Activated naive CD4-positive, alpha-beta T cell treated with anti-CD3 and anti-CD28 coated beads for 36 hours (primary cell): ENCODE measurements around the gene NCLN. TPM values are rescaled to one million over a fixed set of nuclear protein-coding genes. Genes with fewer than 3 reads are reported as not detected.
"Not testable (repeated sequence)": the region's sequence is repeated elsewhere in the genome, so short reads cannot be mapped to it uniquely, and the experiment has no call there.

Source experiments
- CTCF ChIA-PET: fragments of 350-600 bp; sonication (Branson Sonifier 250); formaldehyde crosslinking; loops from one replicate; lab custom pipeline; 2021; ENCODE audit warnings: antibody characterized with exemption; lab: Charles Lee
- DNase-seq: peaks from one replicate; pipeline ENCODE4 v3.0.0-alpha.2; 2020
- H3K27ac Mint-ChIP-seq: one replicate; pipeline ENCODE4 v1.8.0; 2021; ENCODE audit warnings: mild to moderate bottlenecking, mixed read lengths
- H3K27me3 Mint-ChIP-seq: one replicate; pipeline ENCODE4 v1.8.0; 2021; ENCODE audit warnings: low read depth, mixed read lengths
- H3K36me3 Mint-ChIP-seq: one replicate; pipeline ENCODE4 v1.8.0; 2021; ENCODE audit warnings: low read depth, mixed read lengths
- H3K4me1 Mint-ChIP-seq: one replicate; pipeline ENCODE4 v1.8.0; 2021; ENCODE audit warnings: low read depth, mixed read lengths
- H3K4me3 Mint-ChIP-seq: one replicate; pipeline ENCODE4 v1.8.0; 2021; ENCODE audit warnings: mild to moderate bottlenecking, moderate library complexity, mixed read lengths
- H3K9me3 Mint-ChIP-seq: one replicate; pipeline ENCODE4 v1.8.0; 2021; ENCODE audit warnings: mixed read lengths
- intact Hi-C: fragments of 100-400 bp; cut with micrococcal nuclease; formaldehyde crosslinking; loops from one replicate; pipeline ENCODE4 v1.15.1; 2023
- total RNA-seq, 2 experiments: library from RNA; stranded (reverse); gene quantifications; one replicate each; pipeline ENCODE4 v1.2.3, GENCODE V29; 2021

Gene NCLN
- total RNA-seq, 2 experiments from 2014 or later, result 38.4 to 42.9 TPM

DNA sequence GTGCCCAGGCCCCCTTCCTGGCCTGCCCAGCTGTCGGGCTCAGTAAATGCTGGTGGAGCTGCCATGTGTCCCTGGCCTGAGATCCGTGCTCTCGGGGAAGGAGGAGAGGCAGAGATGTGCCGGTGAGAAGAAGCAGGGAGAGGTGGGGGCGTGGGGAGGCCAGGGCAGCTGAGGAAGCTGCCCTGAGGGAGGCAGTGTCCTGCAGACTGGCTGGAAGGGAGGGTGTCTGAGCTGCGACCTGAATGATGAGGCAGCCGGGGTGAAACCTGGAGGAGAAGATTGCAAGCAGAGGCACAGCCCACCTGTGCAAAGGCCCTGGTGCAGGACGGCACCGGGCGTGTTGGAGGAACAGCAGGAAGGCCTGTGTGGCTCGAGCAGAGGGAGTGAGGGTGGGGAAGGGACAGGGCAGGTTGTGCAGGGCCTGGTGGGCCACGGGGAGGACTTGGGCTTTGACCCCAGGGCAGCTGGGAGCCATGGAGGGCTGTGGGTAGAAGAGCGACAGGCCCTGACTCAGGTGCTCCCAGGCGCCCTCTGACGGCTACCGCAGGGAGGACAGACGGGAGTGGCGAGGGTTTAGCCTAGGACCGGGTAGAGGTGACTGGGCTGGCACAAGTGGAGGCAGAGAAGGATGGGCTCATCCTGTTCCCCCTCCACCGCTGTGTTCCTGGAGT, 24.8 kb downstream of the NCLN start:
- Mint-ChIP-seq H3K36me3 (no peaks in the 10 kb centered on the region), H3K27ac (no peak overlapping the region), H3K4me1 (no peaks in the 10 kb centered on the region), H3K9me3 (no peaks in the 10 kb centered on the region), H3K27me3 (no peaks in the 10 kb centered on the region), H3K4me3 (no peak overlapping the region)
- CTCF ChIA-PET, result interaction anchor here (0.9 to 1.3 kb wide), 2 partner anchors 19 to 229 kb away, joined by 3 read pairs; no protein-coding TSS in a partner anchor
- intact Hi-C loops, result no loop called here
- DNase-seq, result peak; percentile 83

DNA sequence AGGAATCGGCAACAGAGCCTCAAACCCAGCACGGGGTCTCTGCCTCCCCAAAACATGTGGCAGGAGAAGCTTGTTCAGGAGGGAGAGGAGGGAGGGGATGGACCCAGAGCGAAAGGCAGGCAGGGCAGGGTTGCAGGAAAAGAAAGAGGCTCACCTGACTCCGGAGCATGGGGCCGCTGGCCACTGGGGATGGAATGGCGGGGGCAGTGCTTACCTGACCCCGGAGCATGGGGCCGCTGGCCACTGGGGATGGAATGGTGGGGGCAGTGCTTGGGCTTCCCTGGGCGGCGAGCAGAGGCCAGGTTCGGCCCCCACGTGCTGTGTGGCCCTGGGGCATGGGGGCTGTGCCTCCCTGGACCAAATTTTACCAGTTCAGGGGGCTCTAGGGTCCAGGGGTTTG, 25.5 kb downstream of the NCLN start:
- H3K4me3 Mint-ChIP-seq, result no peak overlapping the region
- CTCF ChIA-PET, result interaction anchor here (1.3 kb wide), 1 partner anchor 18 kb away, joined by 3 read pairs; no protein-coding TSS in a partner anchor
- H3K27me3 Mint-ChIP-seq, result no peaks in the 10 kb centered on the region
- no peaks in the 10 kb centered on the region for H3K9me3 Mint-ChIP-seq
- no peak overlapping the region for H3K27ac Mint-ChIP-seq
- no peak for DNase-seq
- intact Hi-C loops, result no loop called here
- no peaks in the 10 kb centered on the region for H3K4me1 Mint-ChIP-seq
- H3K36me3 Mint-ChIP-seq, result no peaks in the 10 kb centered on the region

DNA sequence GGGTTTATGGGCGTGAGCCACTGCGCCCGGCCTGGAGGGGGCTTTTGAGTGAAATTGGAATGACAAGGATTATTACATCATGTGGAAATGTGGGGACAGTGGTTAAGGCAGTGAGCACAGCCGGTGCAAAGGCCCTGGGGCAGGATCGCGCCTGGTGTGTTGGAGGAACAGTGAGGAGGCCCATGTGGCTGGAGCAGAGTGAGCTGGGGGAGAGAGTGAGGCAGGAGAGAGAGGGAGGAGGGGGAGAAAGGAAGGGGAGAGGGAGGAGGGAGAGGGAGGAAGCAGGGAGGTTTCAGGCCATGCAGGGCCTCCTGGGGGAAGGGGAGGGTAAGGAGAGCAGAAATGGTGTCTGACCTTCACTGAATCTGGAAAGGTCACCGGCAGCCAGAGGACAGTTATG, 27.4 kb downstream of the NCLN start:
- intact Hi-C loops, result no loop called here
- Mint-ChIP-seq H3K4me3 (no peak overlapping the region), H3K27me3 (no peaks in the 10 kb centered on the region), H3K4me1 (no peaks in the 10 kb centered on the region), H3K36me3 (peaks cover 4% of the 10 kb centered on the region), H3K9me3 (no peaks in the 10 kb centered on the region), H3K27ac (no peak overlapping the region)
- DNase-seq, result no peak
- CTCF ChIA-PET, result no interaction called here

DNA sequence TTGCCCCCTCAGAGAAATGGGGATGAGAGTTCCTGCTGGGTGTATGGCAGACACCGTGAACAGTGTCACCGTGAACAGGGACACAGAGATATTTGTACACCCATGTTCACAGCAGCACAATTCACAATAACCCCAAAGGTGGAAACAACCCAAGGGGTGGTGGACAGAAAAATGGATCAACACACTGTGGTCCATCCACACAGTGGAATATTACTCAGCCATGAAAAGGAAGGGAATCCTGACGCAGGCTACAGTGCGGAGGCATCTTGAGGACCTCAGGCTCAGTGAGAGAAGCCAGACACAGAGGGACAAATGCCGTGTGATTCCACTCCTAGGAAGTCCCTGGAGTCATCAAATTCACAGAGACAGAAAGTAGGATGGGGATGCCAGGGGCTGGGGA, 31.1 kb downstream of the NCLN start:
- Mint-ChIP-seq H3K4me3 (no peak overlapping the region), H3K9me3 (no peaks in the 10 kb centered on the region), H3K27me3 (no peaks in the 10 kb centered on the region), H3K36me3 (peaks cover 4% of the 10 kb centered on the region), H3K4me1 (no peaks in the 10 kb centered on the region), H3K27ac (no peak overlapping the region)
- intact Hi-C loops, result no loop called here
- CTCF ChIA-PET, result no interaction called here
- no peak for DNase-seq

DNA sequence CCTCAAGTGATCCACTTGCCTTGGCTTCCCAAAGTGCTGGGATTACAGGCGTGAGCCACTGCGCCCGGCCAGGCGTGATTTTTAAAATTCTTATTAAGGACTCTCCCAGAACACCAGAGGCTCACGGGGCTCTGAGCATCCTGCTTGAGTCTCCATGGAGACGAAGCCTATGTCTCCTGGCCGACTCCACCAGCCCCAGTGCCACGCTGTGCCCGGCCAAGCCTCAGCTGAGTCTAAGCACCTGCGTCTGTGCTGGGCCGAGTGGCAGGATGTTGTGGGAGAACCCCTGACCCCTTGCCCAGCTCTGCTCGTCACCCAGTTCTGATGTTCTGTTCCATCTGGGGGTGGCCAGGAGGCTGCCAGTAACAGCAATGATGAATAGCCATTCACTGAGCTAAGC, 34.8 kb downstream of the NCLN start:
- Mint-ChIP-seq H3K27ac (no peak overlapping the region), H3K27me3 (peaks cover 5% of the 10 kb centered on the region), H3K36me3 (peaks cover 4% of the 10 kb centered on the region), H3K4me1 (no peaks in the 10 kb centered on the region), H3K4me3 (no peak overlapping the region), H3K9me3 (no peaks in the 10 kb centered on the region)
- CTCF ChIA-PET, result no interaction called here
- intact Hi-C loops, result no loop called here
- no peak for DNase-seq

DNA sequence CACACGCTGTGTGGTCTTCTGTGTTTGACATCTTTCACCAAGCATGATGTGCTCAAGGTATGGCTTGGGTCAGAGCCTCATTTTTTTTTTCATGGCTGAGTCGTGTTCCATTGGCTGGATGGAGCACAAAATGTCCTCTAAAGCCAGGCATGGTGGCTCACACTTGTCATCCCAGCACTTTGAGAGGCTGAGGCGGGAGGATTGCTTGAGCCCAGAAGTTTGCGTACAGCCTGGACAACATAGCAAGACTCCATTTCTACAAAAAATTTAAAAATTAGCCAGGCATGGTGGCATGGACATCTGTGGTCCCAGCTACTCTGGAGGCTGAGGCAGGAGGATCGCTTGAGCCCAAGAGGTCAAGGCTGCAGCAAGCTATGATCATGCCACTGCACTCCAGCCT, 35.8 kb downstream of the NCLN start:
- H3K36me3 Mint-ChIP-seq, H3K9me3 Mint-ChIP-seq, intact Hi-C loops, DNase-seq, H3K27ac Mint-ChIP-seq, H3K4me1 Mint-ChIP-seq, H3K4me3 Mint-ChIP-seq: not testable (repeated sequence)
- CTCF ChIA-PET, result interaction anchor here (0.5 to 0.7 kb wide), 3 partner anchors 94 to 1949 kb away, joined by 3 to 4 read pairs (median 4); no protein-coding TSS in a partner anchor
- peaks cover 11% of the 10 kb centered on the region for H3K27me3 Mint-ChIP-seq

DNA sequence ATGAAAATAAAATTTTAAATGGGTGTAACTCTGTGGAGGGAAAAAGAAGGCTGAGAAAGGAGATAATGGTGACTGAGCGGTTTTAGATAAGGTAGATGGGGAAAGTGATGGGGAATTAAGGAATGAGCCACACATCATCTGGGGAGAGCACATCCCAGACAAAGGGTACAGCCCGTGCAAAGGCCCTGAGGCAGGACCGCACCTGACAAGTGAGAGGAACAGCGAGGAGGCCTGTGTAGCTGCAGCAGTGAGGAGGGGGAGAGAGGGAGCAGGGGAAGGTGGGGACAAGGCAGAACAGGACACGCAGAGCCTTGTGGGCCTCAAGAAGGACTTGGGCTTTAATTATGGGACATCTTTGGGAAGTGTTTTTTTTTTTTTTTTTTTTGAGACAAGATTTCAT, 37.0 kb downstream of the NCLN start:
- Mint-ChIP-seq H3K4me1 (no peaks in the 10 kb centered on the region), H3K36me3 (no peaks in the 10 kb centered on the region), H3K27me3 (peaks cover 23% of the 10 kb centered on the region), H3K9me3 (no peaks in the 10 kb centered on the region), H3K27ac (no peak overlapping the region), H3K4me3 (no peak overlapping the region)
- intact Hi-C loops, result no loop called here
- DNase-seq, result no peak
- CTCF ChIA-PET, result interaction anchor here (0.6 to 0.7 kb wide), 2 partner anchors 9 to 326 kb away, joined by 3 read pairs; no protein-coding TSS in a partner anchor

DNA sequence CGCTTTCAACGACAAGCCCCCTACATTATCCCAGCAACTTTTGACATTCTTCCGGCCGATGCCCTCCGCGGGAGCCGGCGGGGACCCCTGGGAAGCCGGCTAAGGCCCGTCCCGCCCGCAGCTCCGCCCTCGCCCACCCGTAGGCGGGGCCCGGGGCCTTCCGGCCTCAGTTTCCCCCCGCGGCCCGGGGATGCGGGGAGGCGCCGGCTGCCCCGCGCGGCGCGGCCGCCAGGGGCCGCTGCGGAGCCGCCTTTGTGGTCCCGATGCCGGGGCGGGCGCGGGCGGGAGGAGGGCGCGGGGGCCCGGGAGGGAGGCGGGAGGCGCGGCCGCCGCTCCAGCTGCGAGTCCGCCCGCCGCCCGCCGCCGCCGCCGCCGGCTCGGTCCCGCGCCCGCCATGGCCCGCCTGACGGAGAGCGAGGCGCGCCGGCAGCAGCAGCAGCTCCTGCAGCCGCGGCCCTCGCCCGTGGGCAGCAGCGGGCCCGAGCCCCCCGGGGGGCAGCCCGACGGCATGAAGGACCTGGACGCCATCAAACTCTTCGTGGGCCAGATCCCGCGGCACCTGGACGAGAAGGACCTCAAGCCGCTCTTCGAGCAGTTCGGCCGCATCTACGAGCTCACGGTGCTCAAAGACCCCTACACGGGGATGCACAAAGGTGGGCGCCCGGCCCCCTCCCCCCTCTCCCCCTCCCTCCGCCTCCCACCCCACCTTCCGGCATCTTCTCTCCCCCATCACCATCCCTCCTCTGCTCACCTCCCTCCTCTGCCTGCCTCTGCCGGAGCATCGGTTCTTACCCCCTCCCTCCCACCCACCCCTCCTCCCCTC, 38.8 kb downstream of the NCLN start, which contains the start of gene CELF5:
CELF5 (plus strand) TSS at position 316 of the 823 bp plus-strand sequence; CDS start at position 395, 79 bp downstream.
- Mint-ChIP-seq H3K27ac (no peak within 1 kb of the TSS), H3K4me3 (no peak within 1 kb of the TSS), H3K9me3 (no peaks in the 10 kb centered on the region), H3K36me3 (no peaks in the 10 kb centered on the region), H3K4me1 (no peaks in the 10 kb centered on the region), H3K27me3 (peaks cover 35% of the 10 kb centered on the region)
- CTCF ChIA-PET, result interaction anchor here (0.5 to 1.3 kb wide), 4 partner anchors 26 to 119 kb away, joined by 3 to 4 read pairs (median 3); no protein-coding TSS in a partner anchor
- DNase-seq, result peak; percentile 55
- intact Hi-C loops, result no loop called here

DNA sequence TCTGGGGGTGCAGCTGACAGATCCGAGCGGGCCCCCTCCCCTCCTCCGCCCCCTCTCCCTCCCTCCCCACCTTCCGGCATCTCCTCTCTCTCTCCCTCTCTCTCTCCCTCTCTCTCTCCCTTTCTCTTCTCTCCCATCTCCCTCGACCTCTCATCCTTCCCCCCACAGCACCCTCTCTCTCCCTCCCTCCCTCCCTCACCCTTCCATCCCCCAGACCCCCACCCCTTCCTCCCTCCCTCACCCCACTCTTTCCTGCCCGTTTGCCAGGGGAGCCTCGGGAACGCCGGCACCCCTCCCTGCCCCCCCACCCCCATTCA, 39.4 kb downstream of the NCLN start:
- no peak overlapping the region for H3K27ac Mint-ChIP-seq
- DNase-seq, result no peak
- no peak overlapping the region for H3K4me3 Mint-ChIP-seq
- no peaks in the 10 kb centered on the region for H3K36me3 Mint-ChIP-seq
- H3K27me3 Mint-ChIP-seq, result peaks cover 36% of the 10 kb centered on the region
- H3K4me1 Mint-ChIP-seq, result no peaks in the 10 kb centered on the region
- CTCF ChIA-PET, result interaction anchor here (0.5 to 1.3 kb wide), 3 partner anchors 28 to 120 kb away, joined by 3 to 4 read pairs (median 3); no protein-coding TSS in a partner anchor
- intact Hi-C loops, result no loop called here
- no peaks in the 10 kb centered on the region for H3K9me3 Mint-ChIP-seq

DNA sequence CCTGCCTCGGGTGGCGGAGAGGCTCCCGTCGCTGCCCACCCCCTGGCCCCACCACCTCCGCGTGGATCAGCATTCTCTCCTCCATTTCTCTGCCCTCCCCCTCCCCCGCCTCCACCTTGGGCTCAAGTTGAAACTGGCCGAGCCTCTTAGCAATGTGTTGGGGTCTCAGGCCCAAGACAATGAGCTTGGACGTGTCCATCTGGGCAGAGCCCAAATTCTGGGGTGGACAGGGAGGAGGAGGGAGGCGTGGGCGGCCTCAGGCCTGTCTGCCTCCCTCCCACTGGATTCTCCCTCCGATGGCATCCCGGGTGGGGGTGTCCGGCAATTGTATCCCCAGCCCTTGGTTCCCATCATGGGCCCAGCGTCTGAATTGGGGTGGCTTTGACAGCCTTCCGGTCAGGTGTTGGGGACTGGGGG, 40.0 kb downstream of the NCLN start:
- no peaks in the 10 kb centered on the region for H3K36me3 Mint-ChIP-seq
- H3K4me3 Mint-ChIP-seq, result no peak overlapping the region
- H3K9me3 Mint-ChIP-seq, result no peaks in the 10 kb centered on the region
- H3K27ac Mint-ChIP-seq, result no peak overlapping the region
- no peak for DNase-seq
- no peaks in the 10 kb centered on the region for H3K4me1 Mint-ChIP-seq
- intact Hi-C loops, result no loop called here
- CTCF ChIA-PET, result no interaction called here
- H3K27me3 Mint-ChIP-seq, result peaks cover 36% of the 10 kb centered on the region

DNA sequence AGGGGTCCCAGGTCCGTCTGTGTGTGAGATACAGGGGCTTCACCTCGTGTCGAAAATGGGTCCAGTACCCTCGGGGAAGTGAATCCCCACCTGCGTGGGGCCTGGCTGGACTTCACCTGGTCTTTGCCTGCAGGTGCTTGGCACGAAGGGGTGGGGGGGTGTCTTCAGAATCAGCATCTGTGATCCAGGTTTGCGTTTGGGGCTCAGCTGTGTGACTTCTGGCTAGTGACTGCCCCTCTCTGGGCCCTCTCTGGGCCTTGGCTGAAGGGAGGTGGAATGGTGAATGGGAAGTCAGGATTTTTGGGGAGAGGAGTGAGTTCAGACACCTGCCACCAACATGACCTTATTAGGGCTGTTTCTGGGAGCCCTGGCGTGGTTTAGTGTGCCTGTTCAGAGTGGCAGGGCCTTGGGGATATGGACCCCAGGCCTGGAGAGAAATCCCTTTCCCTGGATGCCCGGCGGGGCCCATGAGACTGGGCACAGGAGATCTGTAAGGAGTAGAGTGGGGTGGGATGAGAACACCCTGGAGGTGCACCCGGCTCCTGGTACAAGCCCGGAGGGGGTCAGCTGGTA, 41.4 kb downstream of the NCLN start:
- Mint-ChIP-seq H3K4me3 (no peak overlapping the region), H3K27me3 (peaks cover 38% of the 10 kb centered on the region), H3K27ac (no peak overlapping the region), H3K36me3 (no peaks in the 10 kb centered on the region), H3K9me3 (no peaks in the 10 kb centered on the region), H3K4me1 (no peaks in the 10 kb centered on the region)
- intact Hi-C loops, result no loop called here
- CTCF ChIA-PET, result no interaction called here
- DNase-seq, result no peak

DNA sequence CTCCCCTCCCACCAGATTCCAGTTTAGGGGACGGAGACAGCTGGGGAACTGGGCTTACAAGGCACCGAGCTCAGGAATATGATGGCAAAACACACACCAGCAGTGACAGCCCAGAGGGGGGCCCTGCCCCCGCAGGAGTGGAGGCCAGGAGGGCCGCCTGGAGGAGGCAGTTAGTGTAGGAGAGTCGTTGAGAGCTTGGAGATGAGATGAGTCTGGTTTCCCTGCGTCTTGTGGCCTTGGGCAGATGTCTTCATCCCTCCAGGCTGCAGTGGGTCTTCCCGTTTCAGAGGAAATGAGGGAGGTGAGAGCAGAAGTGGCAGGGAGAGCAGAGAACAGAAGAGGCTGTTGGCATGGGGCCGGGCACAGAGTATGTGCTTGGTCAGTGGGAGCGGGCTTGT, 43.6 kb downstream of the NCLN start:
- H3K9me3 Mint-ChIP-seq, result no peaks in the 10 kb centered on the region
- intact Hi-C loops, result no loop called here
- H3K27ac Mint-ChIP-seq, result no peak overlapping the region
- no peak overlapping the region for H3K4me3 Mint-ChIP-seq
- no peaks in the 10 kb centered on the region for H3K4me1 Mint-ChIP-seq
- no peaks in the 10 kb centered on the region for H3K36me3 Mint-ChIP-seq
- no peak for DNase-seq
- CTCF ChIA-PET, result interaction anchor here (1.2 to 1.6 kb wide), 2 partner anchors 19 to 21 kb away, joined by 3 read pairs; no protein-coding TSS in a partner anchor
- peaks cover 33% of the 10 kb centered on the region for H3K27me3 Mint-ChIP-seq
